ENCODE results near the gene PPP1R7. TPM values are rescaled to one million over a fixed set of nuclear protein-coding genes. Genes with fewer than 3 reads are reported as not detected.

Gene PPP1R7
- total RNA-seq, 1 experiment from 2014 or later: 49.1 TPM

GRCh38 chr2:241184901-241185300 is 34.6 kb downstream of the PPP1R7 start (continued):
- TF ChIP-seq ATF2 (CRISPR knock-in tag; IDR thresholded peaks at IDR 0.05; ENCODE audit: borderline replicate concordance, low read depth) (no peak), CBFB (CRISPR knock-in tag; IDR thresholded peaks at IDR 0.05; ENCODE audit: low read depth) (no peak)

GRCh38 chr2:241185961-241186360 is 35.7 kb downstream of the PPP1R7 start:
- TF ChIP-seq FOXP4 (CRISPR knock-in tag; IDR thresholded peaks at IDR 0.05) (no peak), E2F1 (CRISPR knock-in tag; IDR thresholded peaks at IDR 0.05) (no peak), ATF1 (CRISPR knock-in tag; IDR thresholded peaks at IDR 0.05) (no peak), ZSCAN18 (CRISPR knock-in tag; IDR thresholded peaks at IDR 0.05) (no peak), EMX1 (CRISPR knock-in tag; IDR thresholded peaks at IDR 0.05) (no peak), E2F5 (CRISPR knock-in tag; IDR thresholded peaks at IDR 0.05) (no peak), IRF2 (CRISPR knock-in tag; IDR thresholded peaks at IDR 0.05; ENCODE audit: borderline replicate concordance, low read depth) (no peak), CDX4 (CRISPR knock-in tag; IDR thresholded peaks at IDR 0.05; ENCODE audit: borderline replicate concordance) (no peak), ZNF532 (CRISPR knock-in tag; IDR thresholded peaks at IDR 0.05; ENCODE audit: borderline replicate concordance) (no peak), E2F4 (CRISPR knock-in tag; IDR thresholded peaks at IDR 0.05; ENCODE audit: borderline replicate concordance, low read depth) (no peak), MXD4 (CRISPR knock-in tag; IDR thresholded peaks at IDR 0.05; ENCODE audit: borderline replicate concordance) (no peak), NFE2L1 (CRISPR knock-in tag; IDR thresholded peaks at IDR 0.05) (no peak), JAZF1 (CRISPR knock-in tag; IDR thresholded peaks at IDR 0.05) (no peak)
- H3K4me3 Mint-ChIP-seq: no peak overlapping the region
- ATAC-seq: no peak
- H3K9me3 Mint-ChIP-seq: no peaks in the 10 kb centered on the region
- H3K27me3 Mint-ChIP-seq (ENCODE audit: low read depth): no peaks in the 10 kb centered on the region
- no peak for DNase-seq (ENCODE audit: low spot score)
- ChIA-PET CTCF (no interaction called here), POLR2A (no interaction called here)
- H3K36me3 Mint-ChIP-seq: no peaks in the 10 kb centered on the region
- no peak overlapping the region for H3K27ac Mint-ChIP-seq
- H3K4me1 Mint-ChIP-seq: peaks cover 10% of the 10 kb centered on the region

Data from WTC11 (cell line).